C4-2B (cell line): ENCODE results near the gene URI1.

Experiments
- H3K27ac ChIP-seq: fragments of 450-650 bp; 2 replicates; pipeline ENCODE4 v1.5.1; 2017
- ZFX ChIP-seq: fragments of 450-650 bp; IDR thresholded peaks from 2 replicates; pipeline ENCODE4 v1.6.1; 2017
- TF ChIP-seq, protein P1 (sequence below): fragments of 450-650 bp; conservative IDR thresholded peaks from 2 replicates; pipeline ENCODE4 v1.5.1; 2017; ENCODE audit warnings: mild to moderate bottlenecking

Gene URI1

DNA sequence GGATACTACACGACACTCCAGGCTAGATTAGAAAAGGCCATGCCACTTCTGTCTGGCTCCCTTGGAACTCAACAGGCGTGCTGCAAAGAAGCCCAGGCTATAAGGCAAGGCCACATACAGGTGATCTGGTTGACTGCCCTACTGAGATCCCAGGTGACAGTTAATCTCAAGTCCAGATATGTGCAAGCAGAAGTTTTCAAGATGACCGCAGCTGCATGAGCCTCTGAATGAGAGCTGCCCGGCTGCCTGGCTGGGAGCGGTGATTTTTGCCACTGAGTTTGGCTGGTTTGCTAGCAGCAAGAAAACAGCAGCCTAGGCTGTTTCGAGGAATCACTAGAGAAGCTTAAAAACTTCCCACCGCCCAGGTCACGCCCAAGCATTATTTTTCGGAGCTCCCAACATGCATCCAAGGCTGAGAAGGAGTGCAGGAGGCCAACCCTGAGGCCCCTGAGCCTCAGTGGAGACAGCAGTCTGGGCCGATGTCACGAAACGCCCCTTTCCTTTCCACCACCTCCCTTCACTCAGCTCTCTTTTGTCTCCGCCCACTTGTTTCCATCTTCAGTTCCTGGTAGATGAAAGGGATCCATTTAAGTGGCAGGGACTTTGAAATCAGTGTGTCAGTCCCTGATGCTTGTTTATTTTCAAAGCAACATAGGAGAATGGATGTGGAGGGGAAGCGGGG is 14.0 kb upstream of the URI1 start:
- TF ChIP-seq, protein P1, sequence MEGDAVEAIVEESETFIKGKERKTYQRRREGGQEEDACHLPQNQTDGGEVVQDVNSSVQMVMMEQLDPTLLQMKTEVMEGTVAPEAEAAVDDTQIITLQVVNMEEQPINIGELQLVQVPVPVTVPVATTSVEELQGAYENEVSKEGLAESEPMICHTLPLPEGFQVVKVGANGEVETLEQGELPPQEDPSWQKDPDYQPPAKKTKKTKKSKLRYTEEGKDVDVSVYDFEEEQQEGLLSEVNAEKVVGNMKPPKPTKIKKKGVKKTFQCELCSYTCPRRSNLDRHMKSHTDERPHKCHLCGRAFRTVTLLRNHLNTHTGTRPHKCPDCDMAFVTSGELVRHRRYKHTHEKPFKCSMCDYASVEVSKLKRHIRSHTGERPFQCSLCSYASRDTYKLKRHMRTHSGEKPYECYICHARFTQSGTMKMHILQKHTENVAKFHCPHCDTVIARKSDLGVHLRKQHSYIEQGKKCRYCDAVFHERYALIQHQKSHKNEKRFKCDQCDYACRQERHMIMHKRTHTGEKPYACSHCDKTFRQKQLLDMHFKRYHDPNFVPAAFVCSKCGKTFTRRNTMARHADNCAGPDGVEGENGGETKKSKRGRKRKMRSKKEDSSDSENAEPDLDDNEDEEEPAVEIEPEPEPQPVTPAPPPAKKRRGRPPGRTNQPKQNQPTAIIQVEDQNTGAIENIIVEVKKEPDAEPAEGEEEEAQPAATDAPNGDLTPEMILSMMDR, result no peak
- no peak for TF ChIP-seq ZFX
- no peak overlapping the region for H3K27ac ChIP-seq

DNA sequence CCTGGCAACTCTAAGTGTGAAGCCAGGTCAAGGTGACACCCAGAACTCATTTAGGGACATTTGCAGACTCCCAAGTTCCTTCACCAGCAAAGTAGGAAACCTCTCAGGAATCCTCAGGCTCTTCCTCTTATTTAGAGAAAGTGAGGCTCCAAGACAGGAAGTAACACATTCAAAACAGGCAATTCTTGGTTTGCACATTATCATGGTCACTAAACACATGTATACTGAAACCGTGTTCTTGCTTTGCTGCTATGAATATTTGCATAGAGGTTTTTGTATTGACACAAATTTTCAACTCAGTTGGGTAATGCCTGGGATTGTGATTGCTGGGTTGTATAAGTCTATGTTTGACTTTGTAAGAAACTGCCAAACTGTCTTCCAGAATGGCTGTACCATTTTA is 13.2 kb upstream of the URI1 start:
- no peak overlapping the region for H3K27ac ChIP-seq
- no peak for TF ChIP-seq ZFX
- TF ChIP-seq, protein P1, result no peak

- TF ChIP-seq, protein P1, result no peak
- no peak for TF ChIP-seq ZFX
- no peak overlapping the region for H3K27ac ChIP-seq
Observed at GRCh38 chr19:29934257-29934656, 7.8 kb upstream of the URI1 start.

- no peak overlapping the region for H3K27ac ChIP-seq
- TF ChIP-seq ZFX, result no peak
- TF ChIP-seq, protein P1, result no peak
Observed at GRCh38 chr19:29934781-29935180, 7.3 kb upstream of the URI1 start.

GRCh38 chr19:29936409-29936808 is 5.6 kb upstream of the URI1 start:
- TF ChIP-seq ZFX, result no peak
- TF ChIP-seq, protein P1, result no peak
- H3K27ac ChIP-seq, result no peak overlapping the region

DNA sequence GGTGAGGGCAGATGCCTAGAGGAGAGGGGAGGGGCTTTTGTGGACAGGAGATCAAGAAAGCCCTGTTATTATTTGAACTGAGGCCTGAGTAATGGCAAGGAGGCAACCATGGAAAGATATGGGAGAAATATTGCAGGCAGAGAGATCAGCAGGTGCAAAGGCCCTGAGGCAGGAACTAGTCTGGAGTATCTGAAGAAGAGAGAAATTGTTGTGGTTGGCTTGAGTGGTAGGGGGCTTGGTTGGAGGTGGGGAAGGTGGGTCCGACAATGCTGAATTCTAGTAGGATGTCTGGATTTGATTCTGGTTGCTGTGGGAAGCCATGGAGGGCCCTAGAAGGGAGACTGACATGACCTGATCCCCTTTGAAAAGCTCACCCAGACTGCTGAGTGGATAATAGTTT is 2.4 kb upstream of the URI1 start:
- H3K27ac ChIP-seq, result no peak overlapping the region
- TF ChIP-seq, protein P1, result no peak
- TF ChIP-seq ZFX, result no peak

- peak overlapping the region; percentile 87; the same call in 1 of the 2 replicates for H3K27ac ChIP-seq
- TF ChIP-seq, protein P1, result no peak
- TF ChIP-seq ZFX, result no peak
Observed at GRCh38 chr19:29940971-29941585, 961 bp upstream of the URI1 start.
